HepG2 (cell line): ENCODE measurements around the gene SHISA7. TPM values are rescaled to one million over a fixed set of nuclear protein-coding genes. Genes with fewer than 3 reads are reported as not detected.

Source experiments
- RAD21 ChIP-seq: fragments of 450-650 bp; formaldehyde crosslinking; IDR thresholded peaks from 2 replicates; pipeline ENCODE4 v1.5.0; 2020; ENCODE audit warnings: mild to moderate bottlenecking
- SIX1 ChIP-seq: sonication (generic); formaldehyde crosslinking; IDR thresholded peaks from 2 replicates; pipeline ENCODE4 v1.4.0; 2020; ENCODE audit warnings: missing genetic modification reagents, borderline replicate concordance
- ZNF253 ChIP-seq: sonication (generic); formaldehyde crosslinking; IDR thresholded peaks from 2 replicates; pipeline ENCODE4 v1.8.0; 2022; ENCODE audit warnings: mild to moderate bottlenecking, missing genetic modification reagents, borderline replicate concordance
- polyA plus RNA-seq, 8 experiments: library from polyadenylated mRNA; depleted of rRNA in 3 of 8; stranded (reverse) in 7 of 8; unstranded in 1 of 8; fragments of >200 nt; fragmentation: Illumina TruSeq in 4 of 8; extraction: Trizol in 4 of 8; gene quantifications; 2 replicates each; pipeline versions ENCODE4 v1.2.1 to v1.2.3, GENCODE V29; 2011 to 2016; ENCODE audit warnings: low read depth in 4 of 8, missing spikeins in 1 of 8, mixed read lengths in 1 of 8; ENCODE audit not compliant: insufficient read depth in 1 of 8
- total RNA-seq, 5 experiments: library from RNA; depleted of rRNA; stranded (reverse); fragments of >200 nt; fragmentation: Illumina TruSeq; extraction: Trizol; gene quantifications; 2 replicates each; pipeline ENCODE4 v1.2.3, GENCODE V29; 2016; ENCODE audit warnings: low read depth in 1 of 5
- TF ChIP-seq, protein P1 (sequence below): sonication (generic); formaldehyde crosslinking; IDR thresholded peaks from 2 replicates; pipeline ENCODE4 v1.4.0; 2020; ENCODE audit warnings: mild to moderate bottlenecking, missing genetic modification reagents
- TF ChIP-seq, protein P2 (sequence below): sonication (generic); formaldehyde crosslinking; IDR thresholded peaks from 2 replicates; pipeline ENCODE4 v1.4.0; 2020; ENCODE audit warnings: missing genetic modification reagents, borderline replicate concordance

The SHISA7 gene
- total and polyA plus RNA-seq, 2 of the 13 experiments (the other 11 are each of a cell fraction or from before 2014, with no cell fraction given): not detected

DNA sequence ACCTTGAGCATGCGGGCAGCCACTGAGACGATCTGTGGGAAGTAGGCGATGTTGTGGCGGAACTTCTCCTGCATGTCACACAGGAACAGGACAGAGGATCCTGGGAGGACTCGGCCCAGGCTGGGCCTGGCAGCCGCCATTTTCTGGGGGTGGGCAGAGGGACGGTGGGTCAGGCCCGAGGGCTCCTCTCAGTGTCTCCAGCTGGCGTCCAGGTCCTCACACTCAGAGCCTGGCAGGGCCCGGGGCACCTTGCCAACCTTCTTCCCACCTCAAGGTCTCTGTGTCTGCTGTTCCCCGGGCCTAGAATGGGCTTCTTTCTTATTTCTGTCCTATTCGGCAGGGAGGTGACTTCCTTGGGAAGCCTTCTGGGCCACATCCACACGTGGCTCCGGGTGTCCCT is 13.2 kb upstream of the SHISA7 start (continued):
- TF ChIP-seq, protein P1, sequence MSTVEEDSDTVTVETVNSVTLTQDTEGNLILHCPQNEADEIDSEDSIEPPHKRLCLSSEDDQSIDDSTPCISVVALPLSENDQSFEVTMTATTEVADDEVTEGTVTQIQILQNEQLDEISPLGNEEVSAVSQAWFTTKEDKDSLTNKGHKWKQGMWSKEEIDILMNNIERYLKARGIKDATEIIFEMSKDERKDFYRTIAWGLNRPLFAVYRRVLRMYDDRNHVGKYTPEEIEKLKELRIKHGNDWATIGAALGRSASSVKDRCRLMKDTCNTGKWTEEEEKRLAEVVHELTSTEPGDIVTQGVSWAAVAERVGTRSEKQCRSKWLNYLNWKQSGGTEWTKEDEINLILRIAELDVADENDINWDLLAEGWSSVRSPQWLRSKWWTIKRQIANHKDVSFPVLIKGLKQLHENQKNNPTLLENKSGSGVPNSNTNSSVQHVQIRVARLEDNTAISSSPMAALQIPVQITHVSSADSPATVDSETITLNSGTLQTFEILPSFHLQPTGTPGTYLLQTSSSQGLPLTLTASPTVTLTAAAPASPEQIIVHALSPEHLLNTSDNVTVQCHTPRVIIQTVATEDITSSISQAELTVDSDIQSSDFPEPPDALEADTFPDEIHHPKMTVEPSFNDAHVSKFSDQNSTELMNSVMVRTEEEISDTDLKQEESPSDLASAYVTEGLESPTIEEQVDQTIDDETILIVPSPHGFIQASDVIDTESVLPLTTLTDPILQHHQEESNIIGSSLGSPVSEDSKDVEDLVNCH (CRISPR knock-in tag): no peak
- TF ChIP-seq ZNF253 (CRISPR knock-in tag) (no peak), RAD21 (CRISPR knock-in tag) (no peak), SIX1 (CRISPR knock-in tag) (no peak)
- TF ChIP-seq, protein P2, sequence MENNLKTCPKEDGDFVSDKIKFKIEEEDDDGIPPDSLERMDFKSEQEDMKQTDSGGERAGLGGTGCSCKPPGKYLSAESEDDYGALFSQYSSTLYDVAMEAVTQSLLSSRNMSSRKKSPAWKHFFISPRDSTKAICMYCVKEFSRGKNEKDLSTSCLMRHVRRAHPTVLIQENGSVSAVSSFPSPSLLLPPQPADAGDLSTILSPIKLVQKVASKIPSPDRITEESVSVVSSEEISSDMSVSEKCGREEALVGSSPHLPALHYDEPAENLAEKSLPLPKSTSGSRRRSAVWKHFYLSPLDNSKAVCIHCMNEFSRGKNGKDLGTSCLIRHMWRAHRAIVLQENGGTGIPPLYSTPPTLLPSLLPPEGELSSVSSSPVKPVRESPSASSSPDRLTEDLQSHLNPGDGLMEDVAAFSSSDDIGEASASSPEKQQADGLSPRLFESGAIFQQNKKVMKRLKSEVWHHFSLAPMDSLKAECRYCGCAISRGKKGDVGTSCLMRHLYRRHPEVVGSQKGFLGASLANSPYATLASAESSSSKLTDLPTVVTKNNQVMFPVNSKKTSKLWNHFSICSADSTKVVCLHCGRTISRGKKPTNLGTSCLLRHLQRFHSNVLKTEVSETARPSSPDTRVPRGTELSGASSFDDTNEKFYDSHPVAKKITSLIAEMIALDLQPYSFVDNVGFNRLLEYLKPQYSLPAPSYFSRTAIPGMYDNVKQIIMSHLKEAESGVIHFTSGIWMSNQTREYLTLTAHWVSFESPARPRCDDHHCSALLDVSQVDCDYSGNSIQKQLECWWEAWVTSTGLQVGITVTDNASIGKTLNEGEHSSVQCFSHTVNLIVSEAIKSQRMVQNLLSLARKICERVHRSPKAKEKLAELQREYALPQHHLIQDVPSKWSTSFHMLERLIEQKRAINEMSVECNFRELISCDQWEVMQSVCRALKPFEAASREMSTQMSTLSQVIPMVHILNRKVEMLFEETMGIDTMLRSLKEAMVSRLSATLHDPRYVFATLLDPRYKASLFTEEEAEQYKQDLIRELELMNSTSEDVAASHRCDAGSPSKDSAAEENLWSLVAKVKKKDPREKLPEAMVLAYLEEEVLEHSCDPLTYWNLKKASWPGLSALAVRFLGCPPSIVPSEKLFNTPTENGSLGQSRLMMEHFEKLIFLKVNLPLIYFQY (CRISPR knock-in tag): no peak
